LNCAP (cell line): Measurements from ENCODE around the gene AK8.

Experiments
- TF ChIP-seq, protein P1 (sequence below): fragments of 450-650 bp; IDR thresholded peaks from 2 replicates; pipeline ENCODE4 v1.5.1; 2017; ENCODE audit warnings: mild to moderate bottlenecking

AK8 gene

GRCh38 chr9:132797861-132798659 is 80.0 kb downstream of the AK8 start:
- TF ChIP-seq, protein P1, sequence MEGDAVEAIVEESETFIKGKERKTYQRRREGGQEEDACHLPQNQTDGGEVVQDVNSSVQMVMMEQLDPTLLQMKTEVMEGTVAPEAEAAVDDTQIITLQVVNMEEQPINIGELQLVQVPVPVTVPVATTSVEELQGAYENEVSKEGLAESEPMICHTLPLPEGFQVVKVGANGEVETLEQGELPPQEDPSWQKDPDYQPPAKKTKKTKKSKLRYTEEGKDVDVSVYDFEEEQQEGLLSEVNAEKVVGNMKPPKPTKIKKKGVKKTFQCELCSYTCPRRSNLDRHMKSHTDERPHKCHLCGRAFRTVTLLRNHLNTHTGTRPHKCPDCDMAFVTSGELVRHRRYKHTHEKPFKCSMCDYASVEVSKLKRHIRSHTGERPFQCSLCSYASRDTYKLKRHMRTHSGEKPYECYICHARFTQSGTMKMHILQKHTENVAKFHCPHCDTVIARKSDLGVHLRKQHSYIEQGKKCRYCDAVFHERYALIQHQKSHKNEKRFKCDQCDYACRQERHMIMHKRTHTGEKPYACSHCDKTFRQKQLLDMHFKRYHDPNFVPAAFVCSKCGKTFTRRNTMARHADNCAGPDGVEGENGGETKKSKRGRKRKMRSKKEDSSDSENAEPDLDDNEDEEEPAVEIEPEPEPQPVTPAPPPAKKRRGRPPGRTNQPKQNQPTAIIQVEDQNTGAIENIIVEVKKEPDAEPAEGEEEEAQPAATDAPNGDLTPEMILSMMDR = no peak

- TF ChIP-seq, protein P1 = no peak
Measured at GRCh38 chr9:132795511-132796303, 82.4 kb downstream of the AK8 start.

DNA sequence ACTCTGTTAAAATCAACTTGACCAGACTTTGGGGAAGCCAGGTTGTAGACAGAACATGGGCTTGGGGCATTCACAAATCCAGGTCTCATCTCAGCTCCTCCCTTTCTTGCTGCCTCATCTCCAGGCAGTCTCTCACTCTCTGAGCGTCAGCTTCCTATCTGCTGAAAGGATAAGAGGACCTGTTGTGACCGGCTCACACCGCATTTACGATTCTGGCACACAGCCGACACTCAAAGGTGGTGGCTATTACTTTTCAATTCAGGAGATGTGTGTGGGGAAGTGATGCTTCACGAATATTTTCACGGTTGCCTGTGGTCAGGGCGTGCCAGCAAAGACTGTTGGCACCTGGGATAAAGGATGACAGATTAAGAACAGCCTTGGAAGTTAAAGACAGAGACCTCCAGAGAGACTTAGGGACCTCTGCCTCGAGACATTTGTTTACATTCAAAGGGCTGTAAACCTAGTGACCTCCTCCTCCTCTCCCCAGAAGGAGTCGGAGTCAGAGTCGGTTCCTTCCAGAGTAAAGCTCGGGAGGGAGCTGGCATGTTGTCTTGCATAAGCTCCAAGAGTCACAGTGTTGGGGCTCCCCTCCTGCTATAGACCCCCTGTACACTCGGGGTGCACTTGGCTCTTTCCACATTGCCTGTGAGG is 83.2 kb downstream of the AK8 start:
- TF ChIP-seq, protein P1 = no peak

DNA sequence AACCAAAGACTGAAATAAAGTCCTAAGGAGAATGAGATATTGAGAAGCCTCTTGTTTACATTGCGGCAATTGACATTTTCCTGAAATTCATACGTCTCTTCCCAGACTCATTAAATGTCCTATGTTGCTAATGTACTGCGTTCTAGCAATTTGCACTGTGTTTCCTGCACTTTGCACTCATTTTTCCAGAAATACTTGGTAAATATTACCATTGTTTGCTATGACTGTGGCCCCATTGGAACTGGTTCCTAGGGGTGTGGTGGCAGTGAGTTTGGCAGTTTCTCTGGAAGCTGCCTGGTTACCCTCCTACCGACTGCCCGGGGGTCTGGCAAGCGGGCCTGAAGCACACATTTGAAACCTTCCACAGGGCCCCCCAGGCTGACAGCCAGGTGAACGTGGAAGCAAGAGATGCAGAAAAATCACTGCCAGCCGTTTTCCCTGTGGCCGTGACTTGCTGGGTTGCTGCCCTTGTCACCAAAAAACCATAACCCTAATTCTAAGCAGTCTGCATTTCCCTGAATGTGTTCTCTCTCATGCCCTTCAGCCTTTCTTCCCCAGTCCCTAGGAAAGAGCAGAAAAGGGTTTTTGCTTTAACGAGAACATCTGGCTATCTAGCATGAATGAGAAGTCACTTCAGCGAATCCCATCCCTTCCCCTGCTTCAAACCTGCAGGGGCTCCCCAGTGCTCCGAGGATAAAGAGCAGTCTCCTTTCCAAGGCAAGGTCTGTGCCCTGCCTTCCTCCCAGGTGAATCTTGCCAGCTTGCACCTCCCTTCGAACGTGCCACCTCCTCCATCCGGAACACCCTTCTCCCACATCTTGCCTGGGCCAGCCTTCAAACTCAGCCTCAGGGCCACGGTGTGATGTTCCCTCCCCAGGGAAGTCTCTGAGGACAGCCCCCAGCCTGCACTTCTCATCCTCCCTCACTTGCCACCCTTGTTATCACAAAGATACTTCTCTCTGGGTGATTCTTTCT is 84.2 kb downstream of the AK8 start:
- TF ChIP-seq, protein P1 = no peak

GRCh38 chr9:132792547-132792946 is 85.5 kb downstream of the AK8 start:
- TF ChIP-seq, protein P1 = no peak

GRCh38 chr9:132791699-132792240 is 86.3 kb downstream of the AK8 start:
- TF ChIP-seq, protein P1 = no peak
